Lower leg skin (tissue), 3 donors: ENCODE results near the gene SYCP2L.

ENCODE experiments used
- POLR2A ChIP-seq, 2 donors: fragments of 450-650 bp; IDR thresholded peaks; one replicate each; pipeline ENCODE4 v1.6.1; 2016 to 2017; ENCODE audit warnings: antibody characterized with exemption in 2 of 2, mild to moderate bottlenecking in 1 of 2, moderate library complexity in 1 of 2
- TF ChIP-seq, protein P1 (sequence below), 3 donors: fragments of 450-650 bp; IDR thresholded peaks; one replicate each; pipeline ENCODE4 v1.5.1; 2016; ENCODE audit warnings: antibody characterized with exemption in 3 of 3, mild to moderate bottlenecking in 3 of 3, moderate library complexity in 2 of 3

DNA sequence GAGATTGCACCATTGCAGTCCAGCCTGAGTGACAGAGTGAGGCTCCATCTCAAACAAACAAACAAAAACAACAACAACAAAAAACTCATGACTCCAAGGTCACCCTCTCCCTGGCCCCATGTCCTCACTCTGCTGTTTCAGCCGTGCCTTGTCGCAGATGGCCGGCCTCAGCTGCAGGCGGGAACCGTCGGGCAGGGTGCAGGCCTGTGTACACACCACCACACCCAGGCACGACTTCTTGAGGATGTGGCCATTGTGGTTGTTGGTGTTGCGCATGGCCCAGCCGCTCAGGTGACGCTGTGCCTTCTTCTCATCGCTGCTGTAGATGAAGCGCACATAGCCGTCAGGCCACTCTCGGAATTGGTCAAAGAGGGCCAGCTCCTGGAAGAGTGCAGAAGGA lies 9.8 kb upstream of the SYCP2L start:
- TF ChIP-seq, protein P1, sequence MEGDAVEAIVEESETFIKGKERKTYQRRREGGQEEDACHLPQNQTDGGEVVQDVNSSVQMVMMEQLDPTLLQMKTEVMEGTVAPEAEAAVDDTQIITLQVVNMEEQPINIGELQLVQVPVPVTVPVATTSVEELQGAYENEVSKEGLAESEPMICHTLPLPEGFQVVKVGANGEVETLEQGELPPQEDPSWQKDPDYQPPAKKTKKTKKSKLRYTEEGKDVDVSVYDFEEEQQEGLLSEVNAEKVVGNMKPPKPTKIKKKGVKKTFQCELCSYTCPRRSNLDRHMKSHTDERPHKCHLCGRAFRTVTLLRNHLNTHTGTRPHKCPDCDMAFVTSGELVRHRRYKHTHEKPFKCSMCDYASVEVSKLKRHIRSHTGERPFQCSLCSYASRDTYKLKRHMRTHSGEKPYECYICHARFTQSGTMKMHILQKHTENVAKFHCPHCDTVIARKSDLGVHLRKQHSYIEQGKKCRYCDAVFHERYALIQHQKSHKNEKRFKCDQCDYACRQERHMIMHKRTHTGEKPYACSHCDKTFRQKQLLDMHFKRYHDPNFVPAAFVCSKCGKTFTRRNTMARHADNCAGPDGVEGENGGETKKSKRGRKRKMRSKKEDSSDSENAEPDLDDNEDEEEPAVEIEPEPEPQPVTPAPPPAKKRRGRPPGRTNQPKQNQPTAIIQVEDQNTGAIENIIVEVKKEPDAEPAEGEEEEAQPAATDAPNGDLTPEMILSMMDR (IDR thresholded peaks at IDR 0.05), result no peak
- TF ChIP-seq POLR2A (IDR thresholded peaks at IDR 0.05), result no peak
